ENCODE results near the gene MFSD1.

The MFSD1 gene

DNA sequence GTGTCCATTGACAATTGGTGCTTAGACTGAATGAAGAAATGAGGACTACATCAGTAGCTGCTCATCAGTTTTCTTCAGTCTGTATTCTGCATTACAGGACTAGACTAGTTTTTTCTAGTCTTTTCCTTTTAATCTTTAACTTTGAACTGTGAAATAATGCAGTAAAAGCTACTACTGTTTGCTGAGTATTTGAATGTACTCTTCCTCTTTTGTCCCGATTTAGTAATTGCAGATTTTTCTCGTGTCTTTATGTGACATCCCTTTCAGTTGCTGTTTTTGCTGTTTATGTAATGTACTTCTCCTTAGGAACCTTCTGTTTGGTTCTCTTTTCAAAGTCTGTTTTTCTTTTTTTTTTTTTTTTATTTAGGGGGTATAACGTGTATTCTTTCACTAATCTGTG is 17.4 kb downstream of the MFSD1 start:
- DNase-seq (ENCODE audit: low spot score), result no peak

DNA sequence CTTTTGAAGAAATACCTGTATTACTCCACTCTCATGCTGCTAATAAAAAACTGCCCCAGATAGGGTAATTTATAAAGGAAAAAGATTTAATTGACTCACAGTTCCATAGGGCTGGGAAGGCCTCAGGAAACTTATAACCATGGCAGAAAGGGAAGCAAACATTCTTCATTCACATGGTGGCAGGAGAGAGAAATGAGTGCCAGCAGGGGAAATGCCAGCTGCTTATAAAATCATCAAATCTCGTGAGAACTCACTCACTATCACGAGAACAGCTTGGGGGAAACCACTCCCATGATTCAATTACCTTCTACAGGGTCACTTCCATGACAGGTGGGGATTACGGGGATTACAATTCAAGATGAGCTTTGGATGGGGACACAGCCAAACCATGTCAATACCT is 18.7 kb downstream of the MFSD1 start:
- no peak for DNase-seq (ENCODE audit: low spot score)

DNA sequence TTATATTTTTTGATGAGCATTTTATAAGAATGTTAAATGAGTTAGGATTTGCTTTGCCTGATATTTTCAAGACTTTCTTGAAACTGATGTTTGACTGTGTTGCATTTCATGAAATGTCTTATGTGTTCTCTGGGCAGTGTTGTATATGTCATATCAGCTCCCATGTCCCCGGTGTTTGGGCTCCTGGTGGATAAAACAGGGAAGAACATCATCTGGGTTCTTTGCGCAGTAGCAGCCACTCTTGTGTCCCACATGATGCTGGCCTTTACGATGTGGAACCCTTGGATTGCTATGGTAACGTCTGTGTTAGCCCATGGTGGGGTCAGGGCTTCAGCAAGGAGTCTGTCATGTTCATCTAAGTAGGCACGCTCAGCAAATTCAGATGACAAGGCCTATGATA is 20.0 kb downstream of the MFSD1 start:
- no peak for DNase-seq (ENCODE audit: low spot score)

DNA sequence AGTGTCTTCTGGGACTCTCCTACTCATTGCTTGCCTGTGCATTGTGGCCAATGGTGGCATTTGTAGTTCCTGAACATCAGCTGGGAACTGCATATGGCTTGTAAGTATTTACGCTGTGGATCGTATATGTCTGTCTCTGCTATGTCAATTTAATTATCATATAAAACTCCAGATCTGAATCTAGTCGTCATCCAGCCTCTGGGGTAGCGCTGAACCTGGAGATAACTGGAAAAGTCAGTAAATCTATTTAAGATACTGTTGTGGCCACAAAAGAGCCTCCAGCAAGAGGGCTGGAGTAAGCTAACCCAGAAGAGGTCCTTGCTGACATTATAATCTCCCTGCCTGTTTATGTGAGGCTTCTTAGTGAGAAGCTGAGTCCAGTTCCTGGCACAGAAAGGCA is 21.6 kb downstream of the MFSD1 start:
- DNase-seq (ENCODE audit: low spot score), result no peak

DNA sequence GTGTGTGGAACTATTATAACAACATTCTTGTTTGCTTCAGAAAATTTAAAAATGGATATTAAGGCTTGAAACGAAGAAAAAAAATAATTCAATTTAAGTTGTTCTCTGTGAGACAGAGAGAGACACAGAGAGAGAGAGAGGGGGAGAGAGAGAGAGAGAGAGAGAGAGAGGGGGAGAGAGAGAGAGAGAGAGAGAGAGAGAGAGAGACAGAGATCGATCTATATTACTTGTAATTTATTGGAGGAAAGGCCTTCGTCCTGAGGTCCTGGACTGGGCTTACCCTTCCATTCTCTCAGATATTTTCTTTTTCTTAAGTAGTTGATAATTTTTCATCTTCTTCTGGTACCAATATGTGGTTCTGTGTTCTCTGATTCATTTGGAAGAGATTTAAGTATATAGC is 25.9 kb downstream of the MFSD1 start:
- no peak for DNase-seq (ENCODE audit: low spot score)

DNA sequence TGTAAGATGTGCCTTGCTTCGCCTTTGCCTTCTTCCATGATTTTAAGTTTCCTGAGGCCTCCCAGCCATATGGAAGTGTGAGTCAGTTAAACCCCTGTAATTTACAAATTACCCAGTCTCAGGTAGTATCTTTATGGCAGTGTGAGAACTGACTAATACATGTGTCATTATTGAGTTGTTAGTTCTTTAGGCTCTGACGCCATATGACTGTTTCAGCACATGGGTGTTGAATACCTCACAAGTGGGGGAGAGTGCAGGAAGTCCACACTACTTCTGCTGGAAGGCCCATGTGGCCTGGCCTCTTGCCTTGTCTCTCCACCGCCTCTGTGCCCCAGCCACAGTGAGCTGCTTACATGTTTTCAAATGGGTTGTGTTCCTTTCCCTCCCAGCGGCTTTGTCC is 28.5 kb downstream of the MFSD1 start:
- no peak for DNase-seq (ENCODE audit: low spot score)

DNA sequence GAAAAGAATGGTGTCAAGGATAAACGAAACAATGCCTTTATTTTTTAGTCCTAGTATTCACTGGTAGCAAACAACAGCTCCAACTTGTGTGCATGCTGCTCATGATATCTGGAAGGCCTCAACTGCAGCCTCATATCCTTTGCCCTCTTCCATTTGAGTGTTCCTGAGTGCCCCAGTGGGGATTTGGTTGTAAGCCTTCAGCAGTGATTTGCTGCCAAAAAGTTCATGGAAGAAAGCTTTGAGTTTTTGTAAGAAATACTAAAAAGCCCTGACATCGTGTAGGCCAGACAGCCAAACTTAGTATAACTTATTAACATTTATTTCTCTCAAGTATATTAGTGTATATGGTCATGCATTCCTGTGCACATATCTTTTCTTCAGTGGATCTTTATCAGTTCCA is 30.0 kb downstream of the MFSD1 start:
- DNase-seq (ENCODE audit: low spot score), result no peak

DNA sequence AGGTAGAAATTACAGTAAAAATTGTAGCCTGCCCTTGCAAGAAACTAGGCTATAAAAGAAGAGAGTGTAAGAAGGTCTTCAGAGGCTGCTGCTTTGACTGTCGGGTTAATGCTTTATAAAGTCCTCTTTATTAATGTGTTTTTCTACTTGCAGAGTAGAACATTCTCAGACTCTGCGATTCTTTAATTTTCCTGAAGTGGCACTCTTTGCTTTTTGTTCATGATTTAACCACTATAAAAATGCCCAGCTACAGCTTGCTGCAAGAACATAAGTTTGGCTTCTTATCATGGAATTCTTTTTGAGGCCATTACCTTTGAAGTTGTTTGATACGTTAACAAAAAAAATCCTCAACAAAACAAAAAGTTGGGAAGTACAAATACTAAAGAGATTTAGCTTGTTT is 33.8 kb downstream of the MFSD1 start:
- DNase-seq (ENCODE audit: low spot score), result no peak

DNA sequence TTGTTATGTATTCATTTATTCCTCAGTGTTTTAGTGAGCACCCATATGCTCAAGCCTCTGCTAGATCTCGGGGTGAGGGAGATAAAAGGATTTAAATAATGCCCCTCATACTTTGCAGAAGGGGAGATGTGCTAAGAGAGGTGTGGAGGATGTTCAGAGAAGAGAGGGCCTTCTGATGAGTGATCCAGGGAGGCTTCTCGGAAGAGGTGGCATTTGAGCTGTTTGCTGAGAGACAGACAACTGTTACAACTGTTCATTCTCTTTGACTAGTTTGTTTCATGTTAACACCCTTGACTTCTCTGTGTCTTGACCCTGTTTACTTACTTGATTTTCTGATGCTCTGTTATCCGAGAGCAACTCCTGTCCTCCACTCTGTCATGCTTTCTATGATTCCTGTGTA is 34.5 kb downstream of the MFSD1 start:
- no peak for DNase-seq (ENCODE audit: low spot score)

DNA sequence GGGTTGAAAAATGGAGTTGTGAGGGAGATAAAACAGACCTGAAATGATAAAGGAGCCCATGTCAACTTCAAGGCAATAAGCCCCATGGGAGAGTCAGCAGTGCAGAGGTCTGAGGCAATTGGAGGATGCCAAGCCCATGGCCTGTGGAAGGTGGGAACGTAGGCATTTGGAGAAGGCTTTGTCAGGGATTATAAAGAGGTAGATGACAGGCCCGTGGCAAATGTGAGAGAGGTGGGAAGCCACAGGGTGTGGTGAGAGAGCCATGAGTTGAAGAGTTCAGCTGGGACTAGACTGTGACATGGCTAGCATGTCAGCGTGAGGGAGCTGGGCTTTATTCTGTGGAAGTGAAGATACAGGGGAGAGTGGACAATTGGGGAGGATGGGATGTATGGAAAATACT is 35.4 kb downstream of the MFSD1 start:
- DNase-seq (ENCODE audit: low spot score), result no peak

DNA sequence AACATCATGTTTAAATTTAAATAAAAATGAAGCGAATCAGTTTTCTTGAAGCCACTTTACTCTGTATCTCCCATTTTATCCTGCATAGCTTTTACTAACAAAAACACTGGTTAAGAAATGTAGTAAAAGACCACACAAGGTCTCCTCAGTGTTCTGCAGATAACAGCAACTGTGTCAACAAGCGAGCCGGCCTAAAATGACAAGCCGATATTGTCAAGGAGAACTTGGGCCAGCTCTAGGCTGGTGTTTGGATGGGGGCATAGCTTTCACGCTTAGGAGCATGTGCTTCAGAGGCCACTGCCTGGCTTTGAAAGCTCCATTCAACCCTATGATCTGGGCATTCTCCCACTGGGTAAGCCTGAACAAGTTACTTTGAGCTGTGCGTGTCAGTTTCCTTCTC is 38.1 kb downstream of the MFSD1 start:
- peak; percentile 10 for DNase-seq (ENCODE audit: low spot score)

DNA sequence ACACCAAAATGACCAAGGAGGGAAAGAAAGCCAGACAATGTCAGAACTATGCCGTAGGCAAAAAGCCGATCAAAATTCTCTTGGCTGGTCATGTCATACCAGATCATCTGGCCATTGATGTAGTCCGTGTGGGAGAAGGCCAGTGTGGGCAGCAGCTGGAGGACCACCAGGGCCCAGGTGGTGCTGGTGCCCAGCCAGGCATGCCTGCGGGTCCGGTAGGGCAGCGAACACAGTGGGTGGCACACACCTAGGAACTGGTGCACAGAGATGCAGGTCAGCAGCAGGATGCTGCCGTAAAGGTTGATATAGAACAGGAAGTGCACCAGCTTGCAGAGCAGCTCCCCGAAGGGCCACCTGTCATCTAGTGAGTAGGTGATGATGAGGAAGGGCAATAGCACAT is 39.5 kb downstream of the MFSD1 start:
- no peak for DNase-seq (ENCODE audit: low spot score)

DNA sequence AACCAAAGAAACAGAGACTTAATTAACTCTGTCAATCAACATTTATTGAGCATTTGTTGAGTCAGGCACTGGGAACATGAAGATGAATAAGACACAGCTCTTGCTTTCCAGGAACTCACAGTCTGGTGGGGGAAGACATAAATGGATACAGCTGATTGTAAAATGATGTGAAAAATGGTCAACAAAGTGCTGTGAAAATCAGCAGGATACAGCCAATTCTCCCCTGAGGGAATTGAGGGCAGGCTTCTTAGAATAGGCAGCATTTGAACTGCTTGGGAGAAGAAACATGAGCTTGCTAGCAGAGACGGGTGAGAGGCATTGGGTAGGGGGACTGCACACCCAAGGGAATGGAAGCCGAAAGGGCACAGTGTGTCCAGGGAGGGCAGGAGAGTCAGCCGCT is 41.1 kb downstream of the MFSD1 start:
- DNase-seq (ENCODE audit: low spot score), result no peak

DNA sequence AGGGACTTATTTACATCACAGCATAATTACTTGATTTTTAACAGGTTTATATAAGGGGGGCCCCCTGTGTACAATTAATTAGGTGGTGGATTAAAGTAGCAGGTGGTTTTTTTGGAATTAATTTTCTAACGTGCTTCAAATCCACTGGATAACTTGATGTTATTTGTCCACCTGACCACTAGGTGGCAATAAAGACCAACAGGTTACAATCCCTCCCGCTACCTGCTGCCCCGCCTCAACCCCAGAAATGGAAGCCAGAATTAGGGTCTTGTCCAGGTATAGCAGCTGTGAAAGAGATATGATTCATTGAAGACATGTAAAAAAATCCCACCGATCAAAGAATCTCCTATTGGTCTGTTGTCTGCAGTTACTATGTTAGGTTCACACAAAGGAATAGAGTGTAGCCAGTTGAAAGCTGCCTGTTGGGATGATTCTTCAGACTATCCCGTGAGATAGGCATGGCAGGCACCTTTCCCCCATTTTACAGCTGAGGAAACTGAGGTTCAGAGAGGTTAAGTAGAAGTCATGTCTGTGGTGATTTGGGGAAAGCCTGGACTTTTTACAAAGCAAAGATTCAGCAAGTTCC is 44.0 kb downstream of the MFSD1 start:
- peak; percentile 40 for DNase-seq (ENCODE audit: low spot score)

DNA sequence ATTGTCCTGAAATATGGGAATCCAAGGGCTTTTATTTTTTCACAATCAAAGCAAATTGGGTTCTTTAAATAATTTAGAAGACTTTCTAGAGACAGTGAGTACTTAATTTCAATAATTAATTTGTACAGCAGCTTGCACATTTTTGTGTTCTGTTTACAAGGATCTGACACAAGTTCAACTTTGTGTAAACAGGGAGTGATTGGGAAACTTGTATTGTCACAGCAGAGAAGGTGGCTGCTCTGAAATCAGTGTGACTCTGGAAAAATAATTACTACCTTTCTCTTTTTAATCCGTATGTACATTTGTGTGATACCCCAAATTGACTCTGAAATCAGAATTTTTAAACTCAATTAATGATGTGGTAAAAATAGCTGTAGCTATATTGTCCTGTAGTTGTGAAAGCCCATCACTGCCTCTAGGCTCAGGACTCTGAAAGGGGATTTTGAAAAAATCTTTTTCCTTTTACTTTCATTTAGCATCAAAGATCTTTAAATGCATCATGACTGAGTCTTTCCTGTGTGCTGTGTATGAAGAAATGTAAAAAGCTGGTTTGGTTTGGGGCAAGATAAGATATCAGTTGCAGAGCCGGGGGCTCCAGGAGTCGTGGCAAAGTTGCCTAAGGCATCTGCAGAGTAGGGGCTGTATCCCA is 45.1 kb downstream of the MFSD1 start:
- DNase-seq (ENCODE audit: low spot score), result no peak

DNA sequence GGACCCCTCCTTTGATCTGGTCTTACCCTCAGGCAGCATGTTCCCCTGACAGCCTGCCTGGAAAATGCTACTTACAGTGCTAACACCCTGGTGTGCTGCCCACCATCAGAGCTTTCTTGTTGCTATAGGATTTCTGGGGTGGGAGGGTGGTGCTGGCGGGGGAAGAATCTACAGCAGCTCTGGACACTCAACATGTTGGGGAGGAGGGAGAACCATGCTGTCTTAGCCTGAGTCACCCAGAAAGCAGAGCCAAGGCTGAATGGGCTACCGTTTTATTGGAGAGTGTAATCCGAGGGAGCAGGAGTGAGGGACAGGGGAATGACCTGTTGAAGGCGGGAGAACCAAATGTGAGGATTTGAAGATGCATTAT is 45.6 kb downstream of the MFSD1 start:
- no peak for DNase-seq (ENCODE audit: low spot score)

DNA sequence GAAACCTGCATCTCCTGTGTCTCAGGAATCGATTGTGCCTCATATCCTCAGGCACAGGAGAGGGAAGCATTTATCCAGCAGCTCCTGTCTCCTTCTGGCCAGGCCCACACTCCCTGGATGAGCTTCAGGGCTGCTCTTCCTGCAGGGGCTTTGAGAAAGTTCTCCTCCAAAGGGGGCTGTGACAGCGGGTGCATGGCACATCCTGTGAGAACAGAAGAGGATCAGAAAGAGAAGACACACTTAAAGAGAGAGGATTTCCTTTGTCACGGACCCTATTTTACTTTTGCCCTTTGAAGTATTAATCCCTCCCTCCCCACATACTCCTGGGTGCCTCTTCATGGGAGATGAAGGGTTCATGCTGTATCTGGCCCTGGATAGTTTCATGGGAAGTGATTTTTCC is 46.0 kb downstream of the MFSD1 start:
- no peak for DNase-seq (ENCODE audit: low spot score)

DNA sequence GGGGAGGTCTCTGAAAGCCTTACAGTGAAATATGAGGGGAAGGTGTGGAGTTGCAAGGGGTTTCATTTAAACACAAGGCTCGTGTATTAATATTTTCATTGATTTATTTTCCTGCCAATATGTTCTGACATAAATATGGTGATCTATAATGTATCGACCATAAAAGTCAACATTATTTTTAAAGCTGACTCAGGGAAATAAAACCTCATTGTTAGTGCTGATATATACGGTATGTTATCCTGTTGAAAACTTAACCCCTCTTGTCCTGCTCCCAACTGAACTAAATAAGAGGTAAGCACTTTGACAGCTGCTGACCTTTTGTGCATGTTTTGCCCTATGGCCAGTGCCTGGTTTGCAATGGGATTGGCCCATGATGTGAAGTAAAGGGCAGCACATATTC is 47.9 kb downstream of the MFSD1 start:
- DNase-seq (ENCODE audit: low spot score), result no peak

DNA sequence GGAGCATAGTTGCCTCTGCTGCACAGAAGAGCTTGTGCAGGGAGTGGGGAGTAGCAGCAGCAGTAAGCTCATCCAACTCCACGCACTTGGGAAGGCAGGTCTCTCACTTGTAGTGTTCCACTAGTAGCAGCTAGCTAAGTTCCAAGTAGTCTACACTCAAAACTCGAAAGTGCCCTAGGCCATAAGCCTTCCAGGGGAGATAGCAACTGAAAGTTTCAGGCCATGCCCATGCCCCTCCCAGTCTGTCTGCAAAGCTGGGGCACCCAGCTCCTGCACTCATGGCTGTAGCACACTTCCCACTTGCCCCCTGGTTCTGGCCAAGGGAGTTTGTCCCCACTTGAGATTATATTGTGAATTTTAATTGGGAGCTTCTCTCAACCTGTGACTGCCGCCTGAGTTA is 57.5 kb downstream of the MFSD1 start:
- no peak for DNase-seq (ENCODE audit: low spot score)

DNA sequence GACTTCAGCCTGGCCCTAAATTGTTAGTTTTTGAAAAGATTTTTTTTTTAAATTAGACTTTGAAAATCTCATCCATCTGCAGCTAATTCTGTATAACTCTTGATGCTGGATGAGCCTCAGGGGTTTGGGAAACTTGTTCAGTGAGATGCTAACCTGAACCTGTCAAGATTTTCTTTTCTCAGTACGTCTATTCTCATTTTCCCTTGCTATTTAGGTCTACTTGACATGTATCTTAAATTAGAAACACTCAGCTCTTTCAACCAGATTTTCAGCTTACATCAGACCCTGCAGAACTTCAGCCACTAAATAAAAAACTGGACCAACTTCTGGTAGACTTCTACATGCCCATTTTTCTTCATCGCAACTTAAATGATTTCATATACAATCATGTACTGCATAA is 61.4 kb downstream of the MFSD1 start:
- no peak for DNase-seq (ENCODE audit: low spot score)

DNA sequence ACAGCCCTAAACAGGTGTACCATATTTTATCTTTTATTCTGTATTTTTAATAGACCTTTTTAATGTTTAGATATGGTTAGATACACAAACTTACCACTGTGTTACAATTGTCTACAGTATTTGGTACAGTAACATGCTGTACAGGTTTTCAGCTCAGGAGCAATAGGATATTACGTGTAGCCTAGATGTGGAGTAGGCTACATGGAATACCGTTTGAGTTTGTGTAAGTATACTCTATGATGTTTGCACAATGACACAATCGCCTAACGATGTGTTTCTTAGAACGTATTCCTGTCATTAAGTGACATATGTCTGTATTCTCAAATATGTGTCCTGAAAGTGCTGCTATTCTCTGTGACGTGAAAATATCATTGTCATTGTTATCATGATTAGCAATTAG is 62.6 kb downstream of the MFSD1 start:
- DNase-seq (ENCODE audit: low spot score), result no peak

DNA sequence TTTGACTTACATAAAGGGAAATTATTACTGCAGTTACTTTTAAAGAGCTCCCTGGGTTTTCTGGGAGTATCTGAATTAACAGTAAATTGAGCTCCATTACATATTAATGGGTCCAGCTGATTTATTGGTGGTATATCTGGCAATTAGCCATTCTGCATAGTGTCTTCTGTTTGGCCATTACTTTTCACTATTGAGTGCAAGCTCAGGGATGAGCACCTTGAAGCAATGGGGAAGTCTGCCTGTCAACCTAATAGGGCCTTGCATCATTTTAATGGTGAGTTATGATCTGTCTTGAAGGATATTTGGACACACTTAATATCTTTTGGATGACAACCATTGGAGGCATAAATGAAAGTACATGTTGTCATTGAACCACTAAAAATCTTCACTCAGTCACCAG is 73.8 kb downstream of the MFSD1 start:
- no peak for DNase-seq (ENCODE audit: low spot score)

Measured in HuH-7 (cell line).